Body of pancreas (tissue), 4 donors: ENCODE measurements around the gene ADAD2. TPM values are rescaled to one million over a fixed set of nuclear protein-coding genes. Genes with fewer than 3 reads are reported as not detected.

Source experiments
- ATAC-seq: fragments of 150-250 bp; one replicate; pipeline ENCODE4 v1.9.1; 2016
- DNase-seq, 4 donors: peaks; one replicate each; pipeline ENCODE4 v3.0.0-alpha.2; 2019
- H3K27ac ChIP-seq, 4 donors: fragments of 200-600 bp; sonication (generic); 1 replicate in 3 of 4; 2 replicates in 1 of 4; pipeline versions ENCODE4 v1.5.1 to v1.6.1; 2016 to 2019; ENCODE audit warnings: mild to moderate bottlenecking in 1 of 4, mixed read lengths in 1 of 4, moderate library complexity in 1 of 4
- H3K27me3 ChIP-seq, 2 donors: fragments of 200-600 bp; sonication (generic); one replicate each; pipeline ENCODE4 v1.6.0; 2016; ENCODE audit warnings: mild to moderate bottlenecking in 1 of 2
- H3K36me3 ChIP-seq, 2 donors: fragments of 200-600 bp; sonication (generic); replicated peaks in 1 of 2; 2 replicates each; pipeline ENCODE4 v1.5.1; 2016; ENCODE audit warnings: low read depth in 2 of 2; ENCODE audit not compliant: insufficient read depth in 1 of 2
- H3K4me1 ChIP-seq: fragments of 200-600 bp; sonication (generic); one replicate; pipeline ENCODE4 v1.6.0; 2016
- H3K4me3 ChIP-seq, 2 donors: fragments of 200-600 bp; sonication (generic); 1 replicate in 1 of 2; 2 replicates in 1 of 2; pipeline ENCODE4 v1.5.1; 2016 to 2019
- H3K9me3 ChIP-seq, 3 donors: fragments of 200-600 bp; sonication (generic); 1 replicate in 2 of 3; 2 replicates in 1 of 3; pipeline ENCODE4 v1.5.1; 2016
- CTCF ChIP-seq, 7 experiments: fragments of 450-650 bp in 4 of 7; fragments of 200-600 bp in 3 of 7; sonication (generic) in 3 of 7; IDR thresholded peaks; one replicate each; pipeline ENCODE4 v1.5.1; 2016 to 2019; ENCODE audit warnings: antibody characterized with exemption in 7 of 7
- POLR2A ChIP-seq, 3 donors: fragments of 450-650 bp; IDR thresholded peaks; one replicate each; pipeline ENCODE4 v1.6.1; 2016; ENCODE audit warnings: antibody characterized with exemption in 3 of 3, mild to moderate bottlenecking in 2 of 3
- WGBS, 2 donors: methylation state at CpG; one replicate each; pipeline ENCODE4 v1.1.5; 2017; 5-methylcytosine and 5-hydroxymethylcytosine counted together
- intact Hi-C: fragments of 100-400 bp; cut with DNase I; formaldehyde crosslinking; loops from one replicate; pipeline ENCODE4 v1.15.1; 2023
- total RNA-seq, 2 donors: library from RNA; depleted of rRNA; stranded (reverse); fragments of >200 nt; gene quantifications; one replicate each; pipeline ENCODE4 v1.1.0, GENCODE V29; 2016

Gene ADAD2
- total RNA-seq, 2 donors from 2014 or later, result 4.0 TPM; not detected in 1

- TF ChIP-seq CTCF (IDR thresholded peaks at IDR 0.05) (no peak), POLR2A (IDR thresholded peaks at IDR 0.05) (no peak)
- Histone ChIP-seq H3K27ac (no peak within 1 kb of the TSS), H3K4me3 (no peak within 1 kb of the TSS), H3K4me1 (no peaks in the 10 kb centered on the region), H3K27me3 (peaks cover 0 to 7% of the 10 kb centered on the region in 2 donors), H3K36me3 (no peaks in the 10 kb centered on the region), H3K9me3 (no peaks in the 10 kb centered on the region)
- WGBS, 2 donors, result 15 to 21% methylated on average over 4 to 7 of the region's 7 CpGs
- intact Hi-C loops, result no loop called here
- DNase-seq, result no peak
- no peak for ATAC-seq
Measured at GRCh38 chr16:84239909-84240308, 49.0 kb downstream of the ADAD2 start, which contains the start of gene KCNG4. TSS of gene KCNG4 (minus strand) at chr16:84240012. CDS start at chr16:84237485, 2,527 bp downstream.

GRCh38 chr16:84240455-84240854 lies 49.5 kb downstream of the ADAD2 start:
- Histone ChIP-seq H3K27ac (no peak overlapping the region), H3K36me3 (no peaks in the 10 kb centered on the region), H3K4me3 (no peak overlapping the region), H3K4me1 (no peaks in the 10 kb centered on the region), H3K9me3 (no peaks in the 10 kb centered on the region), H3K27me3 (peaks cover 0 to 7% of the 10 kb centered on the region in 2 donors)
- TF ChIP-seq CTCF (IDR thresholded peaks at IDR 0.05) (no peak), POLR2A (IDR thresholded peaks at IDR 0.05) (no peak)
- DNase-seq, result no peak
- intact Hi-C loops, result no loop called here
- no peak for ATAC-seq
- 60 to 70% methylated on average over 2 of the region's 2 CpGs for WGBS, 2 donors

DNA sequence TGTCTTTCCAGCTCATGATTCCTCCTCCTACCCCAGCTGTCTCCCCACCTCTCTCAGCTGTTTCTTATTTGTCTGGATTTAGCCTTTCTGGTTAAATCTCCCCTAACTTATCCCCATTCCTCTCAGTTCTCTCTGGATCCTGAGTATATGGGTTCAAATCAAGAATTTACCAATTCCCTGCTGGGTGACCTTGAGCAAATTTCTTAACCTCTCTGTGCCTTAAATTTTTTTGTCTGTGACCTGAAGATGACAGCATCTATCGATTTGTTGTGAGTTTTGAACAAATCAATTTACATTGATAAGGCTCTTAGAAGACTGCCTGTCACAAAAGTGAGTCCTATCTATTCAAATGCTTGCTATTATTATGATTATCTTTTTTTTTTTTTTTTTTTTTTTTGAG lies 50.8 kb downstream of the ADAD2 start:
- TF ChIP-seq CTCF (IDR thresholded peaks at IDR 0.05) (no peak), POLR2A (IDR thresholded peaks at IDR 0.05) (no peak)
- ATAC-seq (no peak), DNase-seq (no peak)
- Histone ChIP-seq H3K4me1 (no peaks in the 10 kb centered on the region), H3K36me3 (no peaks in the 10 kb centered on the region), H3K27me3 (peaks cover 0 to 7% of the 10 kb centered on the region in 2 donors), H3K9me3 (no peaks in the 10 kb centered on the region), H3K27ac (no peak overlapping the region), H3K4me3 (no peak overlapping the region)
- WGBS, 2 donors, result 32% methylated on average over 1 of the region's 1 CpG
- intact Hi-C loops, result no loop called here

DNA sequence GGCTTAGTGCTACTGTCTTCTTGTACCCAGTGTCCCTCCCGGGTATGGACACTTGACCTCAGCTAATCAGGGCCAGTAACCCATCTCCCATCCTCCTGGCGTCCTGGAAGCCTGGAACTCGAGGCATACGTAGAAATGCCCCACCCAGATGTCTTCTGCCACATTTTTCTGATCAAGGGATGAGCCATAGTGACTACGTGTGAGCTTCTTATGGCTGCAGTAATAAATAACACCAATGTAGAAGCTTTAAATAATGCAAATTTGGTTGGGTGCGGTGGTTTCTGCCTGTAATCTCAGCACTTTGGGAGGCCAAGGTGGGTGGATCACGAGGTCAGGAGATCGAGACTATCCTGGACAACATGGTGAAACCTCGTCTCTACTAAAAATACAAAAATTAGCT lies 51.9 kb downstream of the ADAD2 start:
- WGBS, 2 donors, result 62 to 77% methylated on average over 9 of the region's 9 CpGs
- DNase-seq, result no peak
- Histone ChIP-seq H3K27ac (no peak overlapping the region), H3K4me1 (no peaks in the 10 kb centered on the region), H3K4me3 (no peak overlapping the region), H3K36me3 (no peaks in the 10 kb centered on the region), H3K9me3 (no peaks in the 10 kb centered on the region), H3K27me3 (peaks cover 0 to 7% of the 10 kb centered on the region in 2 donors)
- no peak for TF ChIP-seq CTCF (IDR thresholded peaks at IDR 0.05)
- TF ChIP-seq POLR2A (IDR thresholded peaks at IDR 0.05), result no peak
- ATAC-seq, result no peak
- intact Hi-C loops, result no loop called here

- no peak overlapping the region for H3K27ac ChIP-seq
- intact Hi-C loops, result no loop called here
- peaks cover 0 to 7% of the 10 kb centered on the region in 2 donors for H3K27me3 ChIP-seq
- DNase-seq (no peak), ATAC-seq (no peak)
- no peaks in the 10 kb centered on the region for H3K36me3 ChIP-seq
- no peaks in the 10 kb centered on the region for H3K4me1 ChIP-seq
- H3K9me3 ChIP-seq, result no peaks in the 10 kb centered on the region
- TF ChIP-seq CTCF (IDR thresholded peaks at IDR 0.05) (no peak), POLR2A (IDR thresholded peaks at IDR 0.05) (no peak)
- no peak overlapping the region for H3K4me3 ChIP-seq
- 82 to 91% methylated on average over 1 of the region's 1 CpG for WGBS, 2 donors
Measured at GRCh38 chr16:84243732-84244131, 52.8 kb downstream of the ADAD2 start.
